G401 (cell line): ENCODE results near the gene PITHD1. TPM values are rescaled to one million over a fixed set of nuclear protein-coding genes. Genes with fewer than 3 reads are reported as not detected.
"Not testable (repeated sequence)": the region's sequence is repeated elsewhere in the genome, so short reads cannot be mapped to it uniquely, and the experiment has no call there.

Source experiments
- DNase-seq: peaks from one replicate; pipeline ENCODE4 v3.0.0-alpha.2; 2015; ENCODE audit warnings: low spot score
- in situ Hi-C: cut with HindIII; loops from 2 replicates; pipeline ENCODE4 v1.10.0; 2016; ENCODE audit warnings: low sequenced_read_pairs, mixed read lengths
- total RNA-seq: library from RNA; depleted of rRNA; stranded (reverse); fragments of >200 nt; shearing (Covaris generic); gene quantifications from 2 replicates; pipeline ENCODE4 v1.2.3, GENCODE V29; 2014; rRNA removed

Gene PITHD1
- total RNA-seq, 1 experiment from 2014 or later, result 104 TPM

- no peak for DNase-seq
- in situ Hi-C loops, result no loop called here
Measured at GRCh38 chr1:23814016-23814415, 35.8 kb downstream of the PITHD1 start.

- in situ Hi-C loops, result no loop called here
- no peak for DNase-seq
Measured at GRCh38 chr1:23816361-23816760, 38.1 kb downstream of the PITHD1 start.

GRCh38 chr1:23816906-23817305 lies 38.7 kb downstream of the PITHD1 start:
- in situ Hi-C loops, result no loop called here
- no peak for DNase-seq

- no peak for DNase-seq
- in situ Hi-C loops, result no loop called here
Measured at GRCh38 chr1:23817633-23818032, 39.4 kb downstream of the PITHD1 start.

- DNase-seq, result no peak
- in situ Hi-C loops, result no loop called here
Measured at GRCh38 chr1:23823767-23824166, 45.5 kb downstream of the PITHD1 start.

GRCh38 chr1:23824711-23825075 lies 46.5 kb downstream of the PITHD1 start:
- in situ Hi-C loops, result no loop called here
- DNase-seq, result peak; percentile 15

- DNase-seq, result peak; percentile 90
- in situ Hi-C loops, result no loop called here
Measured at GRCh38 chr1:23825076-23825761, 47.0 kb downstream of the PITHD1 start, which contains the start of gene HMGCL. Gene HMGCL (minus strand): TSS chr1:23825429. CDS start chr1:23825415, 14 bp downstream.

GRCh38 chr1:23825762-23826522 lies 47.7 kb downstream of the PITHD1 start:
- DNase-seq, result peak; percentile 30
- in situ Hi-C loops, result no loop called here

GRCh38 chr1:23826590-23826989 lies 48.4 kb downstream of the PITHD1 start:
- DNase-seq, in situ Hi-C loops: not testable (repeated sequence)

- DNase-seq, result no peak
- in situ Hi-C loops, result no loop called here
Measured at GRCh38 chr1:23827717-23828116, 49.5 kb downstream of the PITHD1 start.

- DNase-seq, result not testable (repeated sequence)
Measured at GRCh38 chr1:23834156-23834555, 55.9 kb downstream of the PITHD1 start.

GRCh38 chr1:23836037-23836436 lies 57.8 kb downstream of the PITHD1 start:
- no peak for DNase-seq
- in situ Hi-C loops, result no loop called here

More at GRCh38 chr1:23834156-23834555, 55.9 kb downstream of the PITHD1 start:
- in situ Hi-C loops, result not testable (repeated sequence)

Other genes starting within 250 kb of the PITHD1 start
- 8.4 and 11.7 TPM in 2 replicates for gene E2F2, start 247.2 kb upstream of the PITHD1 start, total RNA-seq
- gene ID3, start 218.9 kb upstream of the PITHD1 start, total RNA-seq, result 1,524 and 1,844 TPM in 2 replicates
- gene RPL11, start 86.6 kb upstream of the PITHD1 start, total RNA-seq, result 769 and 873 TPM in 2 replicates
- 54.7 and 70.7 TPM in 2 replicates for gene ELOA, start 34.9 kb upstream of the PITHD1 start, total RNA-seq
- 99.8 and 119 TPM in 2 replicates for gene LYPLA2, start 12.7 kb downstream of the PITHD1 start, total RNA-seq
- gene GALE, start 22.3 kb downstream of the PITHD1 start, total RNA-seq, result 44.8 and 52.7 TPM in 2 replicates
- 52.9 and 55.8 TPM in 2 replicates for gene HMGCL, start 47.0 kb downstream of the PITHD1 start, total RNA-seq
- gene FUCA1, start 89.9 kb downstream of the PITHD1 start, total RNA-seq, result 79.4 and 84.1 TPM in 2 replicates
- not detected in 2 replicates for gene CNR2, start 134.9 kb downstream of the PITHD1 start, total RNA-seq
- 115 and 174 TPM in 2 replicates for gene PNRC2, start 181.4 kb downstream of the PITHD1 start, total RNA-seq
- 49.6 and 63.2 TPM in 2 replicates for gene SRSF10, start 201.9 kb downstream of the PITHD1 start, total RNA-seq